ENCODE data around the gene RBM23. TPM values are rescaled to one million over a fixed set of nuclear protein-coding genes. Genes with fewer than 3 reads are reported as not detected.

RBM23 gene
- total RNA-seq, 2 experiments from 2014 or later: 91.7 to 98.0 TPM

DNA sequence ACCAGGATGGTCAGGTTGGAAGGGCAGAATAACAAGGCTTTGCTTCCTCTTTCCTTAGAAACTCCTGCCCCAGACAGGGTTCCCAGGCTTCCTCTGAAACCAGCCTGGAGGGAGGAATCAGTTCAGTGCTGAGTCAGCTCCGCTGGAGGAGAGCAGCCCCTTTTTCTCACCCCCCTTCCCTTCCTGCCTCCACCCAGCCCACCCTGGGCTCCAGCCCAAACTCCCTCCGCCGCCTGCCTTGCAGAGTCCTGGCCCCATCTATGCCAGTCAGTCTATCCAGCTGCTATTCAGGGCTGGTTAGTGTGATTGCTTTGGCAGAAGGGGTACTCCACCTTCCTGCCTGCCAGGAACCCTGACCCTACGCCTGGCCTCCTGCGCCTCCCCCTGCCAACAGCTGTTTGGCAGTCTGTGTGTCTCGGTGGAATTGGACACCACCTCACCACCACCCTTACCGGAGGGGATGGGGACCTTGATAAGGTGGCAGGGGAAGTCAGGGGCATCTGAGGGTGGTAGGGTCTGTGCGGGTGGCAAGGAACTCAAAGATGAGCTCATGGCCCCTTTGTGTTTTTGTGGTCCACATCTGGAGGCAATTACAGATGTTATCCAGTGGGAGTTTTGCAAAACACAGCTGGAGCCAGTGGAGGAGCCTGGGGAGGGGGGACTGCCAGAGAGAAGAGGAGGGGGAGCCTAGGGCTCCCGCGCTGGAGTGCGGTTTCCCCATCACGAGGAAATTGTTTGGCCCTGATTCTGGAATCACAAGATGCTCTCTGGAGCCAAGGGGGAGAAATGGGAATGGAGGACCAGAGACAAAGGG, 70.4 kb downstream of the RBM23 start:
- Mint-ChIP-seq H3K27me3 (peaks cover 13% of the 10 kb centered on the region), H3K9me3 (no peaks in the 10 kb centered on the region), H3K4me1 (peaks cover 21% of the 10 kb centered on the region), H3K36me3 (no peaks in the 10 kb centered on the region), H3K4me3 (no peak overlapping the region), H3K27ac (no peak overlapping the region)
- no peak for DNase-seq
- no peak for ATAC-seq (ENCODE audit: low read depth)
- POLR2A ChIA-PET: interaction anchor here (1.6 kb wide), 1 partner anchor 25 kb away, joined by 3 read pairs; no protein-coding TSS in a partner anchor

DNA sequence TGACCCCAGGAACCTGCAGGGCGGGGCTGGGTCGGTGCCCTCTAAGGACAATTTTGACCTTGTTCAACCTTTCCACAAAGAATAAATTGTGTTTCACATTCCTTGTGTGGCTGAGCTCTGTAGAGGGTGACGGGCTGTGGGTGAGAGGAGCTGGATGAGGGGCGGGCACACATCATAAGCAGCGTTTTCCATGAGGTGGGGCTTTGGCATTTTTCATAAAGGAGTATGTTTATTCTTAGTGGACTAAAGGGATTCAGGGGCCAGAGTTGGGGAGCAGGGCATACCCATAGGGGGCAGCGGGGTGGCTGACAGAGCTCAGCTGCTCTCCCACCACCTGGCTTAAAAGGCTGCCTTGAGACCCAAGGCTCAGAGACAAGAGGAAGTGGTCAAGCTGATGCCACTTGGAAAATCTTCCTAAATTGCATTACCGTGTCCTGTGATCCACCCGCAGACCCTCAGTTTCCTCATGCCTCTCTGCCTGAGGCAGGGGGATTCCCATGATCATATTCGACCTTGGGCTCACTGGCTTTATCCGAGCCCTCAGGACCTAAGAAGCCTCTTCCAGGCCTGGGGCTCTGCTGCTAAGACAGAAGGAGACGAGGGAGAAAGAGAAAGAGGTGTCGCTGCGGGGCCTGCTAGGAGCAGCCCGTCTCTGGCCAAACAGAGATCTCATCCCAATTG, 71.1 kb downstream of the RBM23 start:
- POLR2A ChIA-PET: interaction anchor here (1.6 kb wide), 1 partner anchor 25 kb away, joined by 3 read pairs; no protein-coding TSS in a partner anchor

DNA sequence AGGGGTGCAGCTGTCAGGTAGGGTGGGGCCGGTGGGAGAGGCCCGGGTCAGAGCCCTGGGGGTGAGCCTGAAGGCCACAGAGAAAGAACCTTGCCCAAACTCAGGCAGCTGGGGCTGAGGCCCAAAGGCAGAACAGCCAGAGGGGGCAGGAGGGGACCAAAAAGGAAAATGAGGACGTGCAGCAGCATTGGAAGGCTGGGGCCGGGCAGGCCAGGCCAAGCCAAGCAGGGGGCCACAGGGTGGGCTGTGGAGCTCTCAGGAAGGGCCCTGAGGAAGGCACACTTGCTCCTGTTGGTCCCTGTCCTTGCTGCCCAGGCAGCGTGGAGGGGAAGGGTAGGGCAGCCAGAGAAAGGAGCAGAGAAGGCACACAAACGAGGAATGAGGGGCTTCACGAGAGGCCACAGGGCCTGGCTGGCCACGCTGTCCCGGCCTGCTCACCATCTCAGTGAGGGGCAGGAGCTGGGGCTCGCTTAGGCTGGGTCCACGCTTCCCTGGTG, 72.1 kb downstream of the RBM23 start:
- no peak for DNase-seq
- peaks cover 15% of the 10 kb centered on the region for H3K4me1 Mint-ChIP-seq
- H3K27me3 Mint-ChIP-seq: peaks cover 14% of the 10 kb centered on the region
- H3K4me3 Mint-ChIP-seq: no peak overlapping the region
- POLR2A ChIA-PET: interaction anchor here (1.6 kb wide), 2 partner anchors 12 to 24 kb away, joined by 3 read pairs; no protein-coding TSS in a partner anchor
- H3K9me3 Mint-ChIP-seq: no peaks in the 10 kb centered on the region
- H3K36me3 Mint-ChIP-seq: no peaks in the 10 kb centered on the region
- no peak overlapping the region for H3K27ac Mint-ChIP-seq
- ATAC-seq (ENCODE audit: low read depth): no peak

More for the DNA sequence above, 71.1 kb downstream of the RBM23 start:
- DNase-seq: no peak
- Mint-ChIP-seq H3K4me1 (peaks cover 17% of the 10 kb centered on the region), H3K27ac (no peak overlapping the region), H3K27me3 (peaks cover 14% of the 10 kb centered on the region), H3K4me3 (no peak overlapping the region), H3K36me3 (no peaks in the 10 kb centered on the region), H3K9me3 (no peaks in the 10 kb centered on the region)
- ATAC-seq (ENCODE audit: low read depth): no peak

DNA sequence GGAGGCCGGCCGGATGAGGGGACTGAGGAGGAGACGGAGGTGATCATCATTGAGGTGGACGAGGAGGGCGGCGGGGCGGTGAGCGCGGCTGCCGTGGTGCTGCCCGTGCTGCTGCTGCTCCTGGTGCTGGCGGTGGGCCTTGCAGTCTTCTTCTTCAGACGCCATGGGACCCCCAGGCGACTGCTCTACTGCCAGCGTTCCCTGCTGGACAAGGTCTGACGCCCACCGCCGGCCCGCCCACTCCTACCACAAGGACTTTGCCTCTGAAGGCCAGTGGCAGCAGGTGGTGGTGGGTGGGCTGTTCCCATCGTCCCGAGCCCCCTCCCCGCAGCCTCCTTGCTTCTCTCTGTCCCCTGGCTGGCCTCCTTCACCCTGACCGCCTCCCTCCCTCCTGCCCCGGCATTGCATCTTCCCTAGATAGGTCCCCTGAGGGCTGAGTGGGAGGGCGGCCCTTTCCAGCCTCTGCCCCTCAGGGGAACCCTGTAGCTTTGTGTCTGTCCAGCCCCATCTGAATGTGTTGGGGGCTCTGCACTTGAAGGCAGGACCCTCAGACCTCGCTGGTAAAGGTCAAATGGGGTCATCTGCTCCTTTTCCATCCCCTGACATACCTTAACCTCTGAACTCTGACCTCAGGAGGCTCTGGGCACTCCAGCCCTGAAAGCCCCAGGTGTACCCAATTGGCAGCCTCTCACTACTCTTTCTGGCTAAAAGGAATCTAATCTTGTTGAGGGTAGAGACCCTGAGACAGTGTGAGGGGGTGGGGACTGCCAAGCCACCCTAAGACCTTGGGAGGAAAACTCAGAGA, 72.9 kb downstream of the RBM23 start:
- Mint-ChIP-seq H3K27ac (no peak overlapping the region), H3K4me3 (no peak overlapping the region), H3K36me3 (no peaks in the 10 kb centered on the region), H3K9me3 (no peaks in the 10 kb centered on the region), H3K4me1 (peaks cover 7% of the 10 kb centered on the region), H3K27me3 (peaks cover 14% of the 10 kb centered on the region)
- POLR2A ChIA-PET: interaction anchor here (1.6 kb wide), 1 partner anchor 11 kb away, joined by 3 read pairs; no protein-coding TSS in a partner anchor
- ATAC-seq (ENCODE audit: low read depth) (no peak), DNase-seq (no peak)

DNA sequence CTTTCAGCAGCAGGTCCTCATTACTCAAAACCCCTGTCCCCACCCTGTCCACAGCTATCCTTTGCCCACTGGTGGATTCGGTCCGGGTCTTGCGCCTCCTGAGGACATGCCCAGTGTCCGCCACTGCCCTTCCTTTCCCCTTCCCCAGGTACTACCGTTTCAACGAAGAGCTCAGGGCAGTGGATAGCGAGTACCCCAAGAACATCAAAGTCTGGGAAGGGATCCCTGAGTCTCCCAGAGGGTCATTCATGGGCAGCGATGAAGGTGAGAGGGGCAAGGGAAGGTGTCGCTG, 73.9 kb downstream of the RBM23 start:
- no peak for ATAC-seq (ENCODE audit: low read depth)
- no peak for DNase-seq
- peaks cover 14% of the 10 kb centered on the region for H3K27me3 Mint-ChIP-seq
- peaks cover 9% of the 10 kb centered on the region for H3K4me1 Mint-ChIP-seq
- H3K4me3 Mint-ChIP-seq: no peak overlapping the region
- no peak overlapping the region for H3K27ac Mint-ChIP-seq
- POLR2A ChIA-PET: no interaction called here
- H3K36me3 Mint-ChIP-seq: no peaks in the 10 kb centered on the region
- no peaks in the 10 kb centered on the region for H3K9me3 Mint-ChIP-seq

DNA sequence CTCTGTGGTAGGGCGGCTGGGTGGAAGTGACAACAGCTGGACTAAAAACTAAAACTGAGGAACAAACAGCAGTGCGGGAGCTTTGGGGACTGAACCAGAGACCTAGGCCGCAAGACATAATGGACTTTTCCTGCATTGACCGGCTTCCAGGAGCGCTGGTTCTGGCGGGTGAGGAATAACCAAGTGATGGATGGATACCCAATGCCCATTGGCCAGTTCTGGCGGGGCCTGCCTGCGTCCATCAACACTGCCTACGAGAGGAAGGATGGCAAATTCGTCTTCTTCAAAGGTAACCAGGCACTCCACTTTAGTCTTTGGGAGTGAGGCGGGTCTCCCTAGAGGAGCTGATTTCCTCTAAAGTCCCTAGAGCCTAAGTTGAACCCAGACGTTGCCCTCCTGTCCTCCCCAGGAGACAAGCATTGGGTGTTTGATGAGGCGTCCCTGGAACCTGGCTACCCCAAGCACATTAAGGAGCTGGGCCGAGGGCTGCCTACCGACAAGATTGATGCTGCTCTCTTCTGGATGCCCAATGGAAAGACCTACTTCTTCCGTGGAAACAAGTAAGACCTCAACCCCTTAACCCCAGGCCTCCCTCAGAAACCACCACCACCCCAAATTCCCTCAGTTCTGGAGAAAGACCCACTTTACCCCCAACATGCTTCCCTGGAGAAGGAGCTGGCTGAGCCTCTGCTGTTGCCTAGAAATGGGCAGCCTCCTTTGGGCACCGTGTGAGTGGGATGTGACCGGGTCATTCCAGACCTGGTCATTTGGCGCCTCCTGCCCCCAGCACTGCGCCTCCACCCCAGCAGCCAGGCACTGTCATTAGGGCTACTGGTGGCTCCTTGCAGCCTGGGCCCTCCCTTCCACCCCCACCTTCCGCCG, 74.5 kb downstream of the RBM23 start:
- Mint-ChIP-seq H3K27ac (no peak overlapping the region), H3K4me1 (peaks cover 9% of the 10 kb centered on the region), H3K36me3 (no peaks in the 10 kb centered on the region)

More for the DNA sequence above, 74.5 kb downstream of the RBM23 start:
- DNase-seq: no peak
- Mint-ChIP-seq H3K4me3 (no peak overlapping the region), H3K27me3 (peaks cover 14% of the 10 kb centered on the region), H3K9me3 (no peaks in the 10 kb centered on the region)
- POLR2A ChIA-PET: no interaction called here
- no peak for ATAC-seq (ENCODE audit: low read depth)

Other genes starting within 250 kb of the RBM23 start
- 100 to 1,000 TPM; 127 to 130 TPM for gene OXA1L, start 152.5 kb downstream of the RBM23 start, total RNA-seq
- 1 to 10 TPM in 1 of 2 experiments, under 1 TPM in 1; 0.89 to 2.5 TPM for gene SLC7A7, start 103.7 kb downstream of the RBM23 start, total RNA-seq
- 10 to 100 TPM; 76.6 to 86.5 TPM for gene MRPL52, start 89.3 kb downstream of the RBM23 start, total RNA-seq
- gene MMP14, start 82.6 kb downstream of the RBM23 start, total RNA-seq: 1 to 10 TPM; 3.1 to 4.9 TPM
- 10 to 100 TPM; 59.9 to 63.1 TPM for gene LRP10, start 47.4 kb downstream of the RBM23 start, total RNA-seq
- 1 to 10 TPM; 1.2 TPM for gene REM2, start 35.9 kb downstream of the RBM23 start, total RNA-seq
- 10 to 100 TPM; 35.7 to 40.1 TPM for gene PRMT5, start 10.2 kb upstream of the RBM23 start, total RNA-seq
- gene HAUS4, start 37.9 kb upstream of the RBM23 start, total RNA-seq: 10 to 100 TPM; 60.5 to 62.6 TPM
- 1 to 10 TPM in 1 of 2 experiments, under 1 TPM in 1; 0.97 to 1.3 TPM for gene AJUBA, start 63.4 kb upstream of the RBM23 start, total RNA-seq
- 10 to 100 TPM; 11.4 to 11.6 TPM for gene C14orf93, start 91.0 kb upstream of the RBM23 start, total RNA-seq
- gene PSMB5, start 115.8 kb upstream of the RBM23 start, total RNA-seq: 10 to 100 TPM; 49.0 to 54.5 TPM
- not detected for gene PSMB11, start 123.1 kb upstream of the RBM23 start, total RNA-seq
- 1 to 10 TPM; 2.3 to 2.4 TPM for gene CDH24, start 138.4 kb upstream of the RBM23 start, total RNA-seq
- 100 to 1,000 TPM; 212 to 214 TPM for gene ACIN1, start 176.0 kb upstream of the RBM23 start, total RNA-seq
- gene C14orf119, start 176.4 kb upstream of the RBM23 start, total RNA-seq: 10 to 100 TPM; 46.6 to 47.4 TPM
- gene CIROP, start 185.8 kb upstream of the RBM23 start, total RNA-seq: not detected
- 1 to 10 TPM; 1.8 to 2.1 TPM for gene CEBPE, start 200.1 kb upstream of the RBM23 start, total RNA-seq

Data from activated naive CD8-positive, alpha-beta T cell treated with anti-CD3 and anti-CD28 coated beads, Interleukin-2, amount 10 ng/mL, durations not matched to agents 7 days and 5 days (primary cell).